Mononuclear cell (primary cell): Measurements from ENCODE around the gene F2. TPM values are rescaled to one million over a fixed set of nuclear protein-coding genes. Genes with fewer than 3 reads are reported as not detected.

Source experiments
- H3K27me3 ChIP-seq: 2 replicates; pipeline ENCODE4 v1.6.0; 2011; ENCODE audit warnings: low read length, control low read depth; ENCODE audit not compliant: insufficient read depth
- H3K4me1 ChIP-seq: 2 replicates; pipeline ENCODE4 v1.5.1; 2011; ENCODE audit warnings: mild to moderate bottlenecking, low read length, control low read depth; ENCODE audit not compliant: insufficient read depth
- H3K4me3 ChIP-seq: 2 replicates; pipeline ENCODE4 v1.5.1; 2011; ENCODE audit warnings: mild to moderate bottlenecking, low read length, moderate library complexity
- H3K9me3 ChIP-seq: 2 replicates; pipeline ENCODE4 v1.5.1; 2011; ENCODE audit warnings: low read depth, mild to moderate bottlenecking, control low read depth, low read length
- total RNA-seq: library from RNA; depleted of rRNA; stranded (reverse); fragments of >200 nt; gene quantifications from one replicate; pipeline ENCODE4 v1.2.3, GENCODE V29; 2012

F2 gene
- total RNA-seq, 1 donor = not detected

GRCh38 chr11:46737699-46738098, 18.7 kb downstream of the F2 start:
- no peaks in the 10 kb centered on the region for H3K4me1 ChIP-seq
- no peaks in the 10 kb centered on the region for H3K27me3 ChIP-seq
- H3K4me3 ChIP-seq = no peak overlapping the region
- H3K9me3 ChIP-seq = no peaks in the 10 kb centered on the region

GRCh38 chr11:46738887-46739286, 19.9 kb downstream of the F2 start:
- Histone ChIP-seq H3K4me3 (no peak overlapping the region), H3K9me3 (no peaks in the 10 kb centered on the region), H3K27me3 (no peaks in the 10 kb centered on the region)

GRCh38 chr11:46741600-46742484, 22.8 kb downstream of the F2 start:
- no peaks in the 10 kb centered on the region for H3K9me3 ChIP-seq
- H3K4me1 ChIP-seq = no peaks in the 10 kb centered on the region
- H3K4me3 ChIP-seq = no peak overlapping the region
- no peaks in the 10 kb centered on the region for H3K27me3 ChIP-seq

More at GRCh38 chr11:46738887-46739286, 19.9 kb downstream of the F2 start:
- no peaks in the 10 kb centered on the region for H3K4me1 ChIP-seq

- Histone ChIP-seq H3K4me1 (no peaks in the 10 kb centered on the region), H3K27me3 (no peaks in the 10 kb centered on the region), H3K9me3 (no peaks in the 10 kb centered on the region), H3K4me3 (no peak overlapping the region)
Measured at GRCh38 chr11:46743043-46743442, 24.0 kb downstream of the F2 start.

GRCh38 chr11:46743693-46744339, 24.8 kb downstream of the F2 start:
- Histone ChIP-seq H3K4me3 (no peak overlapping the region), H3K4me1 (no peaks in the 10 kb centered on the region)

GRCh38 chr11:46745328-46745727, 26.3 kb downstream of the F2 start:
- Histone ChIP-seq H3K9me3 (no peaks in the 10 kb centered on the region), H3K4me1 (no peaks in the 10 kb centered on the region), H3K4me3 (no peak overlapping the region), H3K27me3 (no peaks in the 10 kb centered on the region)

More at GRCh38 chr11:46743693-46744339, 24.8 kb downstream of the F2 start:
- no peaks in the 10 kb centered on the region for H3K9me3 ChIP-seq
- no peaks in the 10 kb centered on the region for H3K27me3 ChIP-seq

- Histone ChIP-seq H3K4me1 (no peaks in the 10 kb centered on the region), H3K4me3 (no peak overlapping the region), H3K27me3 (no peaks in the 10 kb centered on the region), H3K9me3 (no peaks in the 10 kb centered on the region)
Measured at GRCh38 chr11:46745995-46746394, 27.0 kb downstream of the F2 start.

- H3K9me3 ChIP-seq = no peaks in the 10 kb centered on the region
- H3K27me3 ChIP-seq = no peaks in the 10 kb centered on the region
- no peak overlapping the region for H3K4me3 ChIP-seq
- H3K4me1 ChIP-seq = no peaks in the 10 kb centered on the region
Measured at GRCh38 chr11:46747150-46747549, 28.1 kb downstream of the F2 start.

GRCh38 chr11:46755962-46756361, 36.9 kb downstream of the F2 start:
- no peaks in the 10 kb centered on the region for H3K27me3 ChIP-seq
- no peaks in the 10 kb centered on the region for H3K4me1 ChIP-seq
- no peak overlapping the region for H3K4me3 ChIP-seq

GRCh38 chr11:46759196-46759595, 40.2 kb downstream of the F2 start:
- H3K9me3 ChIP-seq = no peaks in the 10 kb centered on the region
- no peaks in the 10 kb centered on the region for H3K4me1 ChIP-seq
- no peaks in the 10 kb centered on the region for H3K27me3 ChIP-seq
- H3K4me3 ChIP-seq = no peak overlapping the region

More at GRCh38 chr11:46755962-46756361, 36.9 kb downstream of the F2 start:
- no peaks in the 10 kb centered on the region for H3K9me3 ChIP-seq

- Histone ChIP-seq H3K4me3 (no peak overlapping the region), H3K4me1 (no peaks in the 10 kb centered on the region), H3K27me3 (no peaks in the 10 kb centered on the region), H3K9me3 (no peaks in the 10 kb centered on the region)
Measured at GRCh38 chr11:46760429-46761128, 41.6 kb downstream of the F2 start.

- Histone ChIP-seq H3K27me3 (no peaks in the 10 kb centered on the region), H3K4me3 (no peak overlapping the region), H3K9me3 (no peaks in the 10 kb centered on the region), H3K4me1 (no peaks in the 10 kb centered on the region)
Measured at GRCh38 chr11:46761807-46762206, 42.8 kb downstream of the F2 start.

- H3K4me3 ChIP-seq = no peak overlapping the region
- H3K27me3 ChIP-seq = no peaks in the 10 kb centered on the region
- H3K4me1 ChIP-seq = no peaks in the 10 kb centered on the region
- no peaks in the 10 kb centered on the region for H3K9me3 ChIP-seq
Measured at GRCh38 chr11:46762248-46762647, 43.2 kb downstream of the F2 start.

- Histone ChIP-seq H3K27me3 (no peaks in the 10 kb centered on the region), H3K4me3 (no peak overlapping the region), H3K9me3 (no peaks in the 10 kb centered on the region), H3K4me1 (no peaks in the 10 kb centered on the region)
Measured at GRCh38 chr11:46766656-46767055, 47.6 kb downstream of the F2 start.

- no peak overlapping the region for H3K4me3 ChIP-seq
- no peaks in the 10 kb centered on the region for H3K9me3 ChIP-seq
Measured at GRCh38 chr11:46769636-46770221, 50.7 kb downstream of the F2 start.

More at GRCh38 chr11:46769636-46770221, 50.7 kb downstream of the F2 start:
- Histone ChIP-seq H3K4me1 (no peaks in the 10 kb centered on the region), H3K27me3 (no peaks in the 10 kb centered on the region)
